Measurements from ENCODE around the gene PBX4. TPM values are rescaled to one million over a fixed set of nuclear protein-coding genes. Genes with fewer than 3 reads are reported as not detected.

PBX4 gene
- total and polyA plus RNA-seq, 2 donors (not counting 3 experiments of a cell fraction or from before 2014, with no cell fraction given) = not detected

GRCh38 chr19:19550972-19551852, 67.3 kb downstream of the PBX4 start:
- no peak for TF ChIP-seq FOS (IDR thresholded peaks at IDR 0.05; ENCODE audit: borderline replicate concordance, insufficient read depth, low read length)
- no peak for TF ChIP-seq GATA2 (IDR thresholded peaks at IDR 0.05; ENCODE audit: insufficient read depth, insufficient read length, low read depth, low read length)
- no peak for TF ChIP-seq POLR2A (IDR thresholded peaks at IDR 0.05; ENCODE audit: low read depth, low read length)
- no peak for TF ChIP-seq MAX (IDR thresholded peaks at IDR 0.05; ENCODE audit: insufficient read depth, insufficient read length)
- no peak for TF ChIP-seq JUN (IDR thresholded peaks at IDR 0.05; ENCODE audit: borderline replicate concordance, insufficient read depth, insufficient read length, low read depth)
- no peak for TF ChIP-seq CTCF (IDR thresholded peaks at IDR 0.05; ENCODE audit: extremely low read depth in 1 of 2, insufficient read depth in 1 of 2, low read depth in 1 of 2, low read length in 2 of 2)
- TF ChIP-seq MYC (IDR thresholded peaks at IDR 0.05; ENCODE audit: low read depth, low read length) = no peak
- no peak for TF ChIP-seq EZH2 (IDR thresholded peaks at IDR 0.05; ENCODE audit: borderline replicate concordance, low read depth, low read length, severe bottlenecking)
- no peak for TF ChIP-seq POLR2AphosphoS5 (IDR thresholded peaks at IDR 0.05; ENCODE audit: insufficient read depth, low read depth, low read length)
- H3K79me2 ChIP-seq (ENCODE audit: control insufficient read depth, insufficient read depth, low read length) = no peaks in the 10 kb centered on the region
- FAIRE-seq (no peak), DNase-seq (ENCODE audit: low read depth, low spot score) (no peak)
- intact Hi-C loops (cut with micrococcal nuclease) (loop anchor here (5.0 kb wide), 1 partner anchor 91 kb away; the partner anchor contains the start of gene GMIP), dilution Hi-C loops (cut with MboI; ENCODE audit: extremely low pct_ligation_motif_present, low sequenced_read_pairs) (no loop called here)
- no peaks in the 10 kb centered on the region for H3K9me3 ChIP-seq (replicated peaks; ENCODE audit: control insufficient read depth, insufficient read depth, low read length)
- ChIA-PET POLR2A (no interaction called here), CTCF (interaction anchor here (1.1 to 3.2 kb wide), 3 partner anchors 10 to 51 kb away, joined by 3 to 44 read pairs (median 4); partner anchors contain the start of gene YJEFN3)
- H3K4me2 ChIP-seq (ENCODE audit: insufficient read depth, low read length) = no peak overlapping the region
- BruUV-seq (replicated peaks) = no TSS peak
- no peak overlapping the region for H3K4me3 ChIP-seq (replicated peaks in 1 of 3; ENCODE audit: insufficient read depth in 1 of 3, low read depth in 1 of 3, low read length in 3 of 3)
- H4K20me1 ChIP-seq (replicated peaks; ENCODE audit: control insufficient read depth, extremely low read depth, insufficient read depth, low read length) = no peaks in the 10 kb centered on the region
- H3K9ac ChIP-seq (replicated peaks; ENCODE audit: extremely low read depth, insufficient read depth, low read length) = no peak overlapping the region
- H3K27me3 ChIP-seq (ENCODE audit: control insufficient read depth in 2 of 2, insufficient read depth in 2 of 2, low read length in 2 of 2) = no peaks in the 10 kb centered on the region
- H3K4me1 ChIP-seq (ENCODE audit: control insufficient read depth, extremely low read depth, insufficient read depth, low read length) = no peaks in the 10 kb centered on the region
- no peaks in the 10 kb centered on the region for H3K36me3 ChIP-seq (ENCODE audit: control insufficient read depth in 2 of 2, extremely low read depth in 1 of 2, insufficient read depth in 2 of 2, low read length in 2 of 2)
- H2AFZ ChIP-seq (ENCODE audit: low read depth, low read length) = no peak overlapping the region
- H3K9me1 ChIP-seq (replicated peaks; ENCODE audit: control insufficient read depth, extremely low read depth, insufficient read depth, low read length) = no peaks in the 10 kb centered on the region
- H3K27ac ChIP-seq (ENCODE audit: insufficient read depth, low read depth, low read length) = no peak overlapping the region
